Fibroblast of mammary gland (primary cell): ENCODE results near the gene MTUS2.

ENCODE experiments used
- DNase-seq: peaks from one replicate; pipeline ENCODE4 v3.0.0-alpha.2; 2010; ENCODE audit warnings: low read depth
- H3K4me3 ChIP-seq: 2 replicates; pipeline ENCODE4 v1.5.1; 2011; ENCODE audit warnings: low read depth, mild to moderate bottlenecking, low read length, moderate library complexity; ENCODE audit not compliant: control insufficient read depth
- CTCF ChIP-seq: conservative IDR thresholded peaks from 2 replicates; pipeline ENCODE4 v1.5.1; 2011; ENCODE audit warnings: low read depth, low read length, inconsistent platforms; ENCODE audit not compliant: control insufficient read depth, insufficient read depth

The MTUS2 gene

GRCh38 chr13:29536853-29537252 is 716.7 kb downstream of the MTUS2 start:
- no peak for DNase-seq
- no peak overlapping the region for H3K4me3 ChIP-seq
- TF ChIP-seq CTCF: no peak

GRCh38 chr13:29537736-29538651 is 717.9 kb downstream of the MTUS2 start:
- DNase-seq: no peak
- TF ChIP-seq CTCF: no peak
- no peak overlapping the region for H3K4me3 ChIP-seq

- H3K4me3 ChIP-seq: no peak overlapping the region
- DNase-seq: no peak
- no peak for TF ChIP-seq CTCF
These were observed 718.5 kb downstream of the MTUS2 start for GRCh38 chr13:29538652-29539040.

- no peak for TF ChIP-seq CTCF
- DNase-seq: no peak
- H3K4me3 ChIP-seq: no peak overlapping the region
These were observed 719.7 kb downstream of the MTUS2 start for GRCh38 chr13:29539856-29540255.

GRCh38 chr13:29540334-29540733 is 720.2 kb downstream of the MTUS2 start:
- no peak for DNase-seq
- H3K4me3 ChIP-seq: no peak overlapping the region
- TF ChIP-seq CTCF: no peak

- no peak for DNase-seq
- no peak for TF ChIP-seq CTCF
- no peak overlapping the region for H3K4me3 ChIP-seq
These were observed 720.7 kb downstream of the MTUS2 start for GRCh38 chr13:29540799-29541198.
